ENCODE measurements around the gene C1orf21.

DNA sequence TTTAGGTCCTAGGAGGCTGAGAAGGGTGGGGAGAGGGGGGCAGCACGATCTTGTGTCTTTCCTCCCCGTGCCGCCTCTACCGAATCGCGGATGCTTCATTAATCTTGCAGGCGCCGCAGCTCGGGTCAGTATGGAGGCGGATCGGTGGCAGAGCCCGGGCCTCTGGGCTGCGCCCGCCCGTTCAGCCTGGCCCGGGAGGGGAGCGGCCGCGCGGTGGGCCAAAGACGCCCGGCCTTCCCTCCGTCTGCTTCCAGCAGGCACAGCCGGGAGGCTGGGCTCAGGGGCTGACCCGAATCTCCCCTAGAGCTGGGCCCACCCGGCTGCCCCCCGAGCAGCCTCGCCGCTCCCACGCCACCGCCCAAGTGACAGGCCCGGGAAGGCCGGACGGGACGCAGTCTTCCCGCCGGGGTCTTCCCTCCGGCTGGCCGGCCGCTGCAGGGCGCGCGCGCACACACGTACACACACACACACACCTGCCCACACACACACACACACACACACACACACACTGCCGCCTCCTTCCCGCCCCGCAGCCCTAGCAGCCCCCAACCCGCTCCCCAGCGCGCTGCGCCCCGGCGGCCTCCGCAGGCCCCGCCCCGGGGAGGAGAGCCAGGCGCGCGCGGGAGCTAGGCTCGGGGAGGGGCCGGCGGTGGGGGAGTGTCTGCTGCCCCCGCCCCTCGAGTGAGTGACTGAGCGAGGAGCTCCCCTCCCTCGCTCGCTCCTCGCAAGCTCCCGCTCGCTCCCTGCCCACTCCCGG lies at the start of gene C1orf21:
- TF ChIP-seq, protein P1, sequence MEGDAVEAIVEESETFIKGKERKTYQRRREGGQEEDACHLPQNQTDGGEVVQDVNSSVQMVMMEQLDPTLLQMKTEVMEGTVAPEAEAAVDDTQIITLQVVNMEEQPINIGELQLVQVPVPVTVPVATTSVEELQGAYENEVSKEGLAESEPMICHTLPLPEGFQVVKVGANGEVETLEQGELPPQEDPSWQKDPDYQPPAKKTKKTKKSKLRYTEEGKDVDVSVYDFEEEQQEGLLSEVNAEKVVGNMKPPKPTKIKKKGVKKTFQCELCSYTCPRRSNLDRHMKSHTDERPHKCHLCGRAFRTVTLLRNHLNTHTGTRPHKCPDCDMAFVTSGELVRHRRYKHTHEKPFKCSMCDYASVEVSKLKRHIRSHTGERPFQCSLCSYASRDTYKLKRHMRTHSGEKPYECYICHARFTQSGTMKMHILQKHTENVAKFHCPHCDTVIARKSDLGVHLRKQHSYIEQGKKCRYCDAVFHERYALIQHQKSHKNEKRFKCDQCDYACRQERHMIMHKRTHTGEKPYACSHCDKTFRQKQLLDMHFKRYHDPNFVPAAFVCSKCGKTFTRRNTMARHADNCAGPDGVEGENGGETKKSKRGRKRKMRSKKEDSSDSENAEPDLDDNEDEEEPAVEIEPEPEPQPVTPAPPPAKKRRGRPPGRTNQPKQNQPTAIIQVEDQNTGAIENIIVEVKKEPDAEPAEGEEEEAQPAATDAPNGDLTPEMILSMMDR (IDR thresholded peaks at IDR 0.05): no peak
- peak in 1 of 2 donors; percentile 89 for TF ChIP-seq POLR2A (IDR thresholded peaks at IDR 0.05)

All from thyroid gland (tissue), 4 donors.